Breast epithelium (tissue), 4 donors: ENCODE measurements around the gene GPR89A. TPM values are rescaled to one million over a fixed set of nuclear protein-coding genes. Genes with fewer than 3 reads are reported as not detected.
"Not testable (repeated sequence)": the region's sequence is repeated elsewhere in the genome, so short reads cannot be mapped to it uniquely, and the experiment has no call there.

Experiments used
- DNase-seq, 2 donors: peaks; one replicate each; pipeline ENCODE4 v3.0.0-alpha.2; 2019; ENCODE audit warnings: low spot score in 2 of 2
- H3K27ac ChIP-seq, 2 donors: fragments of 200-600 bp; sonication (generic) in 1 of 2; one replicate each; pipeline ENCODE4 v1.5.1; 2016 to 2019; ENCODE audit warnings: mild to moderate bottlenecking in 1 of 2
- H3K27me3 ChIP-seq, 2 donors: fragments of 200-600 bp; sonication (generic) in 1 of 2; one replicate each; pipeline versions ENCODE4 v1.5.1 to v1.6.0; 2017 to 2019; ENCODE audit warnings: control low read depth in 1 of 2, mild to moderate bottlenecking in 1 of 2
- H3K36me3 ChIP-seq: fragments of 200-600 bp; one replicate; pipeline ENCODE4 v1.5.1; 2019
- H3K4me1 ChIP-seq, 2 donors: fragments of 200-600 bp; sonication (generic); one replicate each; pipeline ENCODE4 v1.5.1; 2016 to 2019; ENCODE audit warnings: control low read depth in 1 of 2
- H3K4me3 ChIP-seq, 3 donors: fragments of 200-600 bp; sonication (generic); 1 replicate in 2 of 3; 2 replicates in 1 of 3; pipeline ENCODE4 v1.5.1; 2016 to 2019; ENCODE audit warnings: mild to moderate bottlenecking in 3 of 3, moderate library complexity in 2 of 3
- H3K9me3 ChIP-seq, 2 donors: fragments of 200-600 bp; sonication (generic) in 1 of 2; one replicate each; pipeline ENCODE4 v1.5.1; 2016 to 2019; ENCODE audit warnings: control low read depth in 1 of 2
- CTCF ChIP-seq, 3 donors: fragments of 450-650 bp; IDR thresholded peaks; one replicate each; pipeline ENCODE4 v1.5.1; 2016 to 2017; ENCODE audit warnings: antibody characterized with exemption in 3 of 3, mild to moderate bottlenecking in 3 of 3, moderate library complexity in 3 of 3
- POLR2A ChIP-seq: fragments of 450-650 bp; IDR thresholded peaks from one replicate; pipeline ENCODE4 v1.6.1; 2016; ENCODE audit warnings: antibody characterized with exemption, mild to moderate bottlenecking, moderate library complexity
- POLR2AphosphoS5 ChIP-seq, 3 donors: sonication (generic); formaldehyde crosslinking; IDR thresholded peaks; one replicate each; pipeline ENCODE4 v1.6.1; 2017; ENCODE audit warnings: antibody characterized with exemption in 3 of 3
- intact Hi-C: fragments of 100-400 bp; cut with DNase I; formaldehyde crosslinking; loops from one replicate; pipeline ENCODE4 v1.15.1; 2023; ENCODE audit warnings: low total_unique reads
- total RNA-seq, 3 donors: library from RNA; depleted of rRNA; stranded (reverse); fragments of >200 nt; gene quantifications; one replicate each; pipeline ENCODE4 v1.1.0, GENCODE V29; 2016

The GPR89A gene
- total RNA-seq, 3 donors from 2014 or later = 31.7 to 40.5 (median 34.1) TPM

GRCh38 chr1:145710291-145711027, 102.7 kb downstream of the GPR89A start:
- H3K4me1 ChIP-seq = no peaks in the 10 kb centered on the region

GRCh38 chr1:145711213-145711651, 103.4 kb downstream of the GPR89A start:
- Histone ChIP-seq H3K27ac (no peak overlapping the region), H3K9me3 (no peaks in the 10 kb centered on the region), H3K36me3 (no peaks in the 10 kb centered on the region), H3K4me1 (no peaks in the 10 kb centered on the region), H3K27me3 (no peaks in the 10 kb centered on the region), H3K4me3 (no peak overlapping the region)
- TF ChIP-seq POLR2AphosphoS5 (IDR thresholded peaks at IDR 0.05) = no peak
- no peak for TF ChIP-seq CTCF (IDR thresholded peaks at IDR 0.05)
- no peak for TF ChIP-seq POLR2A
- no peak for DNase-seq
- intact Hi-C loops = no loop called here

More at GRCh38 chr1:145710291-145711027, 102.7 kb downstream of the GPR89A start:
- Histone ChIP-seq H3K4me3 (no peak overlapping the region), H3K27me3 (no peaks in the 10 kb centered on the region), H3K36me3 (no peaks in the 10 kb centered on the region), H3K9me3 (no peaks in the 10 kb centered on the region), H3K27ac (no peak overlapping the region)
- no peak for DNase-seq
- intact Hi-C loops = no loop called here
- no peak for TF ChIP-seq CTCF (IDR thresholded peaks at IDR 0.05)
- TF ChIP-seq POLR2A = no peak
- TF ChIP-seq POLR2AphosphoS5 (IDR thresholded peaks at IDR 0.05) = no peak

- intact Hi-C loops = no loop called here
- no peaks in the 10 kb centered on the region for H3K9me3 ChIP-seq
- H3K4me1 ChIP-seq = no peaks in the 10 kb centered on the region
- no peak overlapping the region for H3K4me3 ChIP-seq
- H3K36me3 ChIP-seq = no peaks in the 10 kb centered on the region
- peak overlapping the region in 1 of 2 donors; percentile 8 for H3K27ac ChIP-seq
- TF ChIP-seq POLR2AphosphoS5 (IDR thresholded peaks at IDR 0.05) (no peak), CTCF (IDR thresholded peaks at IDR 0.05) (no peak), POLR2A (no peak)
- no peaks in the 10 kb centered on the region for H3K27me3 ChIP-seq
- no peak for DNase-seq
Measured at GRCh38 chr1:145714524-145715111, 106.8 kb downstream of the GPR89A start.

- TF ChIP-seq POLR2A = no peak
- TF ChIP-seq CTCF (IDR thresholded peaks at IDR 0.05) = no peak
- no peak for TF ChIP-seq POLR2AphosphoS5 (IDR thresholded peaks at IDR 0.05)
Measured at GRCh38 chr1:145716641-145717345, 109.0 kb downstream of the GPR89A start.

GRCh38 chr1:145717833-145718232, 110.0 kb downstream of the GPR89A start:
- TF ChIP-seq POLR2A = no peak
- TF ChIP-seq CTCF (IDR thresholded peaks at IDR 0.05) = no peak
- TF ChIP-seq POLR2AphosphoS5 (IDR thresholded peaks at IDR 0.05) = no peak
- Histone ChIP-seq H3K4me1 (no peaks in the 10 kb centered on the region), H3K27me3 (no peaks in the 10 kb centered on the region), H3K27ac (no peak overlapping the region), H3K4me3 (no peak overlapping the region), H3K36me3 (no peaks in the 10 kb centered on the region), H3K9me3 (no peaks in the 10 kb centered on the region)
- DNase-seq = no peak
- intact Hi-C loops = no loop called here

More at GRCh38 chr1:145716641-145717345, 109.0 kb downstream of the GPR89A start:
- Histone ChIP-seq H3K27me3 (no peaks in the 10 kb centered on the region), H3K4me1 (no peaks in the 10 kb centered on the region), H3K36me3 (no peaks in the 10 kb centered on the region), H3K9me3 (no peaks in the 10 kb centered on the region), H3K4me3 (no peak overlapping the region), H3K27ac (no peak overlapping the region)
- DNase-seq = no peak
- intact Hi-C loops = no loop called here

- intact Hi-C loops, H3K27ac ChIP-seq, DNase-seq, H3K9me3 ChIP-seq, H3K4me3 ChIP-seq, H3K27me3 ChIP-seq, H3K36me3 ChIP-seq, H3K4me1 ChIP-seq: not testable (repeated sequence)
Measured at GRCh38 chr1:145718465-145718864, 110.7 kb downstream of the GPR89A start.
